AG10803 (cell line): Measurements from ENCODE around the gene PAQR4.
"Not testable (repeated sequence)": the region's sequence is repeated elsewhere in the genome, so short reads cannot be mapped to it uniquely, and the experiment has no call there.

Source experiments
- DNase-seq: peaks from one replicate; pipeline ENCODE4 v3.0.0; 2010; ENCODE audit warnings: low read depth
- H3K4me3 ChIP-seq: 2 replicates; pipeline ENCODE4 v1.5.1; 2011; ENCODE audit warnings: mild to moderate bottlenecking, low read length, control low read depth
- CTCF ChIP-seq: conservative IDR thresholded peaks from 2 replicates; pipeline ENCODE4 v1.5.1; 2011; ENCODE audit warnings: mild to moderate bottlenecking, low read length, control low read depth, inconsistent platforms

Gene PAQR4

GRCh38 chr16:2927010-2927646 is 42.0 kb upstream of the PAQR4 start:
- peak overlapping the region; percentile 46 for H3K4me3 ChIP-seq
- TF ChIP-seq CTCF, result peak; percentile 83
- DNase-seq, result peak; percentile 78

GRCh38 chr16:2928151-2928550 is 41.0 kb upstream of the PAQR4 start:
- not testable (repeated sequence) for H3K4me3 ChIP-seq, DNase-seq

- TF ChIP-seq CTCF, result no peak
- H3K4me3 ChIP-seq, result no peak overlapping the region
- no peak for DNase-seq
Observed at GRCh38 chr16:2928796-2929195, 40.4 kb upstream of the PAQR4 start.

GRCh38 chr16:2929693-2930092 is 39.5 kb upstream of the PAQR4 start:
- DNase-seq, result no peak
- H3K4me3 ChIP-seq, result no peak overlapping the region
- no peak for TF ChIP-seq CTCF

GRCh38 chr16:2930236-2930635 is 38.9 kb upstream of the PAQR4 start:
- DNase-seq, result no peak
- no peak overlapping the region for H3K4me3 ChIP-seq

GRCh38 chr16:2931231-2931914 is 37.8 kb upstream of the PAQR4 start:
- not testable (repeated sequence) for H3K4me3 ChIP-seq, DNase-seq

More at GRCh38 chr16:2930236-2930635, 38.9 kb upstream of the PAQR4 start:
- TF ChIP-seq CTCF, result no peak

GRCh38 chr16:2933136-2933535 is 36.0 kb upstream of the PAQR4 start:
- no peak for DNase-seq
- H3K4me3 ChIP-seq, result no peak overlapping the region
- no peak for TF ChIP-seq CTCF

- no peak for DNase-seq
- TF ChIP-seq CTCF, result no peak
Observed at GRCh38 chr16:2933701-2934100, 35.4 kb upstream of the PAQR4 start.

More at GRCh38 chr16:2933701-2934100, 35.4 kb upstream of the PAQR4 start:
- no peak overlapping the region for H3K4me3 ChIP-seq
